Measurements from ENCODE around the gene AGO1.

- peak; percentile 72 for TF ChIP-seq CTCF (conservative IDR thresholded peaks at IDR 0.05; ENCODE audit: low read length)
- no peak for TF ChIP-seq EZH2phosphoT487 (IDR thresholded peaks at IDR 0.05; ENCODE audit: borderline replicate concordance)
Measured at GRCh38 chr1:35882945-35883634, at the start of gene AGO1.

Data from Loucy (cell line).